NCI-H774 (cell line): ENCODE measurements around the gene LARP4B.
A peak's percentile ranks its signal among the peaks of the same experiment; 100 is the strongest.

Source experiments
- DNase-seq: peaks from one replicate; lab custom pipeline; 2025; lab: John Stamatoyannopoulos, UW

LARP4B gene

GRCh38 chr10:767794-768193 is 163.7 kb downstream of the LARP4B start:
- DNase-seq, result no peak

- DNase-seq, result peak; percentile 55
Observed at GRCh38 chr10:767211-767610, 164.3 kb downstream of the LARP4B start.

GRCh38 chr10:761376-761775 is 170.1 kb downstream of the LARP4B start:
- DNase-seq, result no peak

- no peak for DNase-seq
Observed at GRCh38 chr10:760622-761021, 170.9 kb downstream of the LARP4B start.

GRCh38 chr10:759898-760477 is 171.5 kb downstream of the LARP4B start:
- no peak for DNase-seq
